Ammon's horn (tissue), 1 donor: ENCODE data around the gene TIAM2.
"Not testable (repeated sequence)": the region's sequence is repeated elsewhere in the genome, so short reads cannot be mapped to it uniquely, and the experiment has no call there.

ENCODE experiments used
- DNase-seq: peaks from one replicate; pipeline ENCODE4 v3.0.0-alpha.2; 2016; ENCODE audit warnings: low spot score

The TIAM2 gene

DNA sequence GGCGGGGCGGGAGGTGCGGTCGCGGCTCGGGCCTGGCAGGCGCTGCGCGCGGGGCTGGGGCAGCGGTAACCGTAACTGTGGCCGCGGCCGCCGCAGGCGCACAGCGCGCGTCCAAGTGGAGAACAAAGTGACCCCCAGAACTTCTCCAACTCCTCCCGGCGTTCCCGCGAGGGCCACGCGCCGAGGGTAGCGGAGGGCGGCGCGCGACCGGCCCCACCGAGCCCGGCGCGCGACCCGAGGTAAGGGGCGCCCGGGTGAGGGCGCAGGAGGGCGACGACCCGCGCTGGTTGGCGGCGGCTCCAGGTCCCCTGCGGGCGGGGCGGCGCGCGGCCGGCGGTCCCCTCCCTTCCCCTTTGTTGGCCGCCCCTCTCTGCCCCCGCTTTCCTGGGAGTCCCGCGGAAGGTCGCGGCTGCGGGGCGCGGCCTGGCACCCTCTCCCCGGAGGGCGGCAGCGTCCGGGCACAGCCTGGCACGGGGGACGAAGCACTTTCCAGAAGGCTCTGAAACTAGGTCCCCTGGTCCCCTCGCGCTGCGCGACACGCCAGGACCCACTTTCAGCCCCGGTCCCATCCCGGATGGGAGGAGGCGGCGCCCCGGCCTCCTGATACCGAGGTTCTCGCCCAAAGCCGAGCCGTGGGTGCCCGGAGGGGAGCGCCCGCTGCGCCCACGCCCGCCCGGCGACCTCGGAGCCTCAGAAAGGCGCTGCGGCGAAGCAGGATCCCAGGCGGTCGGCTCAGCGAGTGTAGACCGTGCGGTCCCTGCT lies at the start of gene TIAM2:
TIAM2 (plus strand) TSS at position 62 of the 762 bp plus-strand sequence. CDS start 133,909 bp downstream, outside the sequence.
- DNase-seq: no peak

DNA sequence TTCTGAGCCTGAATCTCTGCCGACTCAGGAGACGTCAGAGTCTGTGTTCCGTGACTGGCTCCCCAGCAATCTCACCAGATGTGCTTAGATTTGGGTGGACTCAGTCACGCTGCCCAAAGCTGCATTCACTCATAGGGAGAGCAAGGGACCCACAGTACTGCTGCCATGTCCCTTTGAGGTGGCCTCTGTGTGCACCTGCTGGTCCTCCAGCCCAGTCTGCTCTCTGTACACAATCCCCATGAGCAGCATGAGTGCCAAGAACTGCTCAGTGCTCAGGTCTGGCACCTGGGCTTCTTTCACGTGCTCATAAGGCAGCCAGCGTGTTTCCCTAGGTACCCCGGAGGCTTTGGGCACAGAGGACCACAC lies 44.2 kb upstream of the TIAM2 start:
- DNase-seq: no peak

DNA sequence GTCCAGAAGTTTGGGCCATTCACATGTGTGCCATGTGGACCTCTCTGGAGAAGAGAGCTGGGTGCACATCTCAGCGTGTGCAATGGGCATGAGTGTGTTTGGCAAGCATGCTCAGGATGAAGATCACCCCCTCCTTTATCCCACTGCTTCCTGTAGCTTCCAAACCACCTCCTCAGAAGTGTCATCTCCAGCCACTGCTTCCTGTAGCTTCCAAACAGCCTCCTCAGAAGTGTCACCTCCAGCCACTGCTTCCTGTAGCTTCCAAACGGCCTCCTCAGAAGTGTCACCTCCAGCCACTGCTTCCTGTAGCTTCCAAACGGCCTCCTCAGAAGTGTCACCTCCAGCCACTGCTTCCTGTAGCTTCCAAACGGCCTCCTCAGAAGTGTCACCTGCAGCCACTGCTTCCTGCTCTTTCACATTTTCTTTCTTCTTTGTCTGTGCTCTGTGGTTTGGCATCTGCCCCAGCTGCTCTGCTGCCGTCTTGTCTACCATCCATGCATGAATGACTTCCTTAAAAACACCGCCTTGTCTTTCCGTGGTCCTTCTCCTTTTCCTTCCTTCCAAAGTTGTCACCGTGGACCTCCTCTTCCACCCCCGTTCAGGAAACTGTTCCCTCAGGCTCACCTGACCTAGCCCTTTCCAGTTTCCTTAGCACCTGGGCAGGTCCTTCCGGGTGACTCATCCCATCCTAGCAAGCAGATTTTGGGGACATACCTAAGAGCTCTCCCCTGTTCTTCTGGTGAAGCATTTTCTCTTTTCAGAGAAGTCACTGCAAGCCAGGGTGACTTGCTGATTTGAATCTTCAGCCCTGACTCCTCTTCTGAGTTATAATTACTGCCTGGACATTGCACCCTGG lies 43.5 kb upstream of the TIAM2 start:
- no peak for DNase-seq

DNA sequence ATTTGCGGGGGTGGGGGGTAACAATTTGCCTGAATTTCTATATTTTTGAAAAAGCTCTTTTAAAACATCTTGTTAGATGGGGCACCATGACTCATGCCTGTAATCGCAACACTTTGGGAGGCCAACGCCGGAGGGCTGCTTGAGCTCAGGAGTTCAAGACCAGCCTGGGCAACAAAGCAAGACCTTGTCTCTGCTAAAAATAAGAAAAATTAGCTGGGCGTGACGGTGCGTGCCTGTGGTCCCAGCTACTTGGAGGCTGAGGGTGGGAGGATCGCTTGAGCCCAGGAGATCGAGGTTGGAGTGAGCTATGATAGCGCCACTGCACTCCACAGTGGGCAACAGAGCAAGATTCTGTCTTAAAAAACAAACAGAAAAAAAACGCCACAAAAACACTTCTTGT lies 41.5 kb upstream of the TIAM2 start:
- DNase-seq: no peak

DNA sequence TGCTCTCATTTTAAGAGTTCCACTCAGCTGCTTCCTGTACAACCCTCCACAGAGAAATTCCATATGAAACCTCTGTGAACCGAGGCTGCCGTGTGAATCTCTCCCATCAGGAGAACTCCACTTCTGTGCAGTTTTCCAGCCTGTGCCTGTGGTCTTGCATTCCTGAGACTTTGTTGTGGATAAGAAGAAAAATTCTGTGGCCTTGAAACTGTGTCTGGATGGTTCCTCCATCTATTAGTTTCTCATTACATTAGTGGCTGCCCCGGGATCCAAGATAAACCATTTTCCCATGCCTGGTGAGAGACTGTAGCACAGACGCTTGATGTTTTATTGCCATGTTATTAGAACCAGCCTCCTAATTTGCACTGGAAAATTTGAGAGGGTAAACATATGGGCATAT lies 40.8 kb upstream of the TIAM2 start:
- no peak for DNase-seq

DNA sequence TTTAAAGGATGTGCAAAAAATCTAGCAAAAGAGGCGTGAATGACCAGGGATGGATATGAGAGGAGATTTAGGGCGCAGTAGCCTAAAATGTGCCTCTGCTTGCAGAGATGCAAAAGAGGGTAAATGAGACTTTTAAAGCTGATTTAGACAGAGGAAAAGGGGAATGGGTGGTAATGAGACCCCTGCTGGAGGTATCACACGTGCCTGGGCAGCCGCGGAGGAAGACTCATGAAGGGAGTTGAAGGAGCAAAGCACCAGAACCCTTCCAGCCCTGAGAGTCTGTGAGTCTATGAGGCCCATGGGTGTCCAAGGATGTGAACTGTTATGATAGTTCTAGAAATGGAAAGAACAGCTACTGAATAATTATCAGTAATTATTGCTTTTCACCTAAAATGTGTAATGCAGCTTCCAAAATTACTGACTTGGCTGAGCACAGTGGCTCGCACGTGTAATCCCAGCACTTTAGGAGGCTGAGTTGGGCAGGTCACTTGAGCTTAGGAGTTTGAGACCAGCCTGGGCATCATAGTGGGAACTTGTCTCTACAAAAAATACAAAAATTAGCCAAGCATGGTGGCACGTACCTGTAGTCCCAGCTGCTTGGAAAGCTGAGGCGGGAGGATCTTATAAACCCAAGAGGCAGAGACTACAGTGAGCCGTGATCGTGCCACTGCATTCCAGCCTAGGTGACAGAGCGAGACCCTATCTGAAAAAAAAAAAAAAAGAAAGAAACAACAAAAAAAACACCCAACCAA lies 38.2 kb upstream of the TIAM2 start:
- DNase-seq: no peak

DNA sequence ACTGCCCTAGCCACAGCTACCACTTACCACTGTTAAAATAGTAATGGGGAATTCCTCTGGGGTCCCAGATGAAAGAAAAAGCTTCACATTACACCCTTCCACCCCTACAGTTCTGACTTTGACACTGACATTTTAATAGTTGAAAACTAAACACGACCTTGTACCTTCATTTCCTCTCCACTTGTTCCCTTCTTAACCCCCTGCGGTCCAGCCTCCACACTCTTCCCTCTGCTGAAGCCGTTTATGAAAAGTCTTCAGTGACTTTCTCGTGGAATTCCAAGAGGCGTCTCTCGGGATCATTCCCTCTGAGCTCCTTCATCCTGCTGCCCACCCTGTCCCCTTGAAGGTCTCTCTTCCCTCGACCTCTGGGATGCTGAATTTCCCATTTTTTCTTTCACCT lies 36.6 kb upstream of the TIAM2 start:
- no peak for DNase-seq

DNA sequence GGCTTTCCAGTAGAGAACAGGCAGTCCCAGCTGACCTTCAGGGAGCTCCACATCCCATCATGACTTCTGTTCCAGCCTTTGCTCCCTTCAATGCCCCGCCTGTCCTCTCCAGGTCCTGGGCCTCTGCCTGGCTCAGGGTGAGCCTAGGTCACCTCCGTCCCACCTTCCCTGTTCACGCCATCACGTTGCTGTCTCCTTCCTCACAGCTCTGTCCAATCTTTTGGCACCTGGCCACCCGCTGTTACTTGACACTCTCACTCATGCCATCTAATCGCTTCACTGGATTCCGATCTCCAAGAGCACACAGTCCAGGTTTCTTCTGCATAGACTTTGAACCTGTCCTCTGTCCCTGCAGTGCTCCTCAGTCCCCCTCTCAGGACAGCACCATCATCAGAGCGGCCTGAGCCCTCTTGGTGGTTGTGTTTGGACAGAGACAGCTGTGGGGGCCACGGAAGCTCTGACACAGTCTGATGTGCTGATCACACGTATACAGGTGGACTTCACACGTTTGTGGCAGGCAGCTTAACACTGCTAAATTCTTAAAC lies 34.7 kb upstream of the TIAM2 start:
- DNase-seq: no peak

DNA sequence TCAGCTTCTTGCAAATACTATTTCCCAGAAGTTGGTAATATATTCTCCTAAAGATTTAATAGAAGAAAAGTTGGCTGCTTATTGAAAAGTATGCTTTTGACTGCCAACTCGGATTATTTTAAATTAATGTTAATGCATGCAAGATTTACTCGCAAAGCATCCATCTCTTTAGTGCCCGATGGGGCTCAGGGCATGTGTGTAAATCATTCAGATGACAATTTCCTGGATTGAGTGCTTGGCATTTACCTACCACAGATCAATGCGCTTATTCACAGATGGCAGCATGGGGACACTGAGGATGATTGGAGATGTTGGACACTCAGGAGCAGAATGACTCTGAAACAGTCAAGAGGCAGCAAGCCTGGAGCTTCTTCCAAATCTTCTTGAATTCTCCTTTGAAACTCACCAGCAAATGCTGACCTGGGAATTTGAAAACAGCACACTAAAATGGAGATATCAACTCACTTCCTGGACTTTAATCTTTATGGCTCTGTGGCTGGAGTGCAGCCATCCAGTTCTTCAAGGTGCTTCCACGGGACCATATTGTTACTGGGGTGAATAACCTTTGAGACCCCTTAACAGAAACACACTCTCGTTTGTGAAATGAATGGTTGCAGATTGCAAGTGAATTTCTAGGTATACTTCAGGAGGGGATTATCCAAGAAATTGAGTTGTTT lies 34.1 kb upstream of the TIAM2 start:
- DNase-seq: no peak

DNA sequence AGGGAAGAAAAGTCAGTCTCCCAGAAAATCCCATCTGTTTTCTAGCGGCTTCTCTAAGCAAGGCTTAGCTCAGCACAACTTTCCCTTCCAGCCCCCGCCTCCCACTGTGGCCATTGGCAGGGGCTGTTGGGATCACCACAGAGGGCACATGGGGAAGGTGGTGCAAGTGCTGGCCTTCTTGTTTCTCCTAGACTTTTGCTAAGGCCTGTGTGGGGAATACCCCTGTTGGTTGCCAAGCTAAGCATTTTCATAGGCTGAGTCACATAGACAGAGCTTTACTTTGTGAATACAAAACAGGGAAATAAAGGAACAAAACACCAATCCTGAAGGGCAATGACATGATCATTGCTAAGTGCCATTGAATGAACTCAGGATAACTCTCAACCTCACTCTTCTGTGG lies 32.4 kb upstream of the TIAM2 start:
- DNase-seq: no peak

DNA sequence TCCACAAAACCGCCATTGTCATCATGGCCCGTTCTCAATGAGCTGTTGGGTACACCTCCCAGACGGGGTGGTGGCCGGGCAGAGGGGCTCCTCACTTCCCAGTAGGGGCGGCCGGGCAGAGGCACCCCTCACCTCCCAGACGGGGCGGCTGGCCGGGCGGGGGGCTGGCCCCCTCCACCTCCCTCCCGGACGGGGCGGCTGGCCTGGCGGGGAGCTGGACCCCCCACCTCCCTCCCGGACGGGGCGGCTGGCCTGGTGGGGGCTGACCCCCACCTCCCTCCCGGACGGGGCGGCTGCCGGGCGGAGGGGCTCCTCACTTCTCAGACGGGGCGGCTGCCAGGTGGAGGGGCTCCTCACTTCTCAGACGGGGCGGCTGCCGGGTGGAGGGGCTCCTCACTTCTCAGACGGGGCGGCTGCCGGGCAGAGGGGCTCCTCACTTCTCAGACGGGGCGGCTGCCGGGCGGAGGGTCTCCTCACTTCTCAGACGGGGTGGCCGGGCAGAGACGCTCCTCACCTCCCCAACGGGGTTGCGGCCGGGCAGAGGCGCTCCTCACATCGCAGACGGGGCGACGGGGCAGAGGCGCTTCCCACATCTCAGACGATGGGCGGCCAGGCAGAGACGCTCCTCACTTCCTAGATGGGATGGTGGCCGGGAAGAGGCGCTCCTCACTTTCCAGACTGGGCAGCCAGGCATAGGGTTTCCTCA lies 28.9 kb upstream of the TIAM2 start:
- not testable (repeated sequence) for DNase-seq

DNA sequence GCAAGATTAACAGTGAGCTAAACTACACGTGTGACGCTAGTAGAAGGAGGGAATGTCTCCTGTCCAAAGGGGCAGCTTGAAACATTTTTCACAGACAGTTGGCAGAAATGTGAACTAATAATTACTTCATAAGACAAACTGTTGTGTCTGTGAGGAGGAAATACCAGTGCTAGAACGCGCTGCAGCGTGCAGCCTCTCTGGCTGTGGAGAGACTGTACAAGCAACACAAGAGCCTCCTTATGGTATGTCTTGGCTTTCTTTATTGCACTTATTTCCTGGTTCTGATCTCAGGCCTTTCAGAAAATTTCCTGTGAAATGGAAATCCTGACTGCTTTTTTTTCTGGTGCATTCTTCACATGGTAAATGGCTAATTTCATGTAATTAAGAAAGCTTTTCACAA lies 25.3 kb upstream of the TIAM2 start:
- DNase-seq: no peak

DNA sequence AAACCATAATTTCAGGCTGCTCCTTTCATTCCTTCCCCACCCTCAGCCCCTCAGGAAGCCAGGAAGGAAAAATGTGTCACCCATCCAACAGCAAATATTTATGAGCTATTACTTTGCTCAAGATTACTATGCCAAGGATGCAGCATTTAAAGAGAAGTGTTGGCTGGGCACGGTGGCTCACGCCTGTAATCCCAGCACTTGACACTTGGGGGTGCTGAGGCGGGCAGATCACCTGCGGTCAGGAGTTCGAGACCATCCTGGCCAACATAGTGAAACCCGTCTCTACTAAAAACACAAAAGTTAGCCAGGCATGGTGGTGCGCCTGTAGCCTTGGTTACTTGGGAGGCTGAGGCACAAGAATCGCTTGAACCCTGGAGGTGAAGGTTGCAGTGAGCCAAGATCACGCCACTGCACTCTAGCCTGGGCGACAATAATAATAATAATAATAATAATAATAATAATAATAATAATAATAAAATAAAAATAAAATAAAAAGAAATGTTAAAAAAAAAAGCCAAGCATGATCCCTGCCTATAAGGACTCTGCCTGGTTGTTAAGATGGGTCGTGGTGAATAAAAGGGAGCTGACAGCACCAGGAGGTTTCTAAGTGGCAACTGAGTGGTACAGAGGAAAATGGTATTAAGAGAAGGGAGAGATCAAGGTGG lies 20.5 kb upstream of the TIAM2 start:
- DNase-seq: no peak

DNA sequence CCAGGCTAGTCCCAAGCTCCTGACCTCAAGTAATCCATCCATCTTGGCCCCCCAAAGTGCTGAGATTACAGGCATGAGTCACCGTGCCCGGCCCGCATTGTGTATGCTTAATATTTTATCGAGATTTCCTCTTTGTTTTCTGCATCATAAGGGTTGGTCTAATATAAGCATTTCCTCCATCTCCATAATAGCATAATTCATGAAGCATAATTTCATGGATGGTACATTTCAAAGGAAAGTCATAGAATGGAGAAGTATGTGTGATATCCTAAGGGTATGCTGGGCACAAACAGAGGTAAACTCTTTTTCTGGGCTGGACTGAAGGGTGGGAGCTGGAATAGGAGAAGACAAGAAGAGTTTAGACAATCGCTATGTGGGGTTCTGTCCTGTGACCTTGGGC lies 17.5 kb upstream of the TIAM2 start:
- DNase-seq: no peak

DNA sequence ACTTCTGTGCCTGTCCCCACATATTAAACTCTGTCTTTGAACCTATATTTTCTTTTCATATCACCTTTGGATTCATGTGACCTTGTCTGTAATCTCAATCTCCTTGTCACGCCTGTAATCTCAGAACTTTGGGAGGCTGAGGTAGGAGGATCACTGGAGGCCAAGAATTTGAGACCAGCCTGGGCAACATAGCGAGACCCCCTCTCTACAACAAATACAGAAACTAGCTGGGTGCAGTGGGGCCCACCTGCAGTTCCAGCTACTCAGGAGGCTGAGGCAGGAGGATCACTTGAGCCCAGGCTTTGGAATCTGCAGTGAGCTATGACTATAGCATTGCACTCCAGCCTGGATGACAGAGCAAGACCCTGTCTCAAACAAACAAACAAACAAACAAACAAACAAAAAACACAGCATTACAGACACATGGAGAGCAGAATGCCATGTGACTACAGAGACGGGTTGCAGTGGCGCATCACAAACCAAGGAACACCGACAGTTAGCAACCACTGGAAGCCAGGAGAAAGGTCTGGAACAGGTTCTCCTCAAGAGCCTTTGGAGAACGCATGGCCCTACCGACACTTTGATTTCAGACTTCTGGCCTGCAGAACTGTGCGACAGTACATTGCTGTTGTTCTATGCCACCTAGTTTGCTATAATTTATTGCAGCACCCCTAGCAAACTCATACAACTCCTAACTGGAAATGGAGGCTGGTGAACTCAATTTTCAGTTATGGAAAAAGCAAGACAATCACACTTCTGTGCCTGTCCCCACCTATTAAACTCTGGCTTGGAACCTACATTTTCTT lies 14.6 kb upstream of the TIAM2 start:
- no peak for DNase-seq

DNA sequence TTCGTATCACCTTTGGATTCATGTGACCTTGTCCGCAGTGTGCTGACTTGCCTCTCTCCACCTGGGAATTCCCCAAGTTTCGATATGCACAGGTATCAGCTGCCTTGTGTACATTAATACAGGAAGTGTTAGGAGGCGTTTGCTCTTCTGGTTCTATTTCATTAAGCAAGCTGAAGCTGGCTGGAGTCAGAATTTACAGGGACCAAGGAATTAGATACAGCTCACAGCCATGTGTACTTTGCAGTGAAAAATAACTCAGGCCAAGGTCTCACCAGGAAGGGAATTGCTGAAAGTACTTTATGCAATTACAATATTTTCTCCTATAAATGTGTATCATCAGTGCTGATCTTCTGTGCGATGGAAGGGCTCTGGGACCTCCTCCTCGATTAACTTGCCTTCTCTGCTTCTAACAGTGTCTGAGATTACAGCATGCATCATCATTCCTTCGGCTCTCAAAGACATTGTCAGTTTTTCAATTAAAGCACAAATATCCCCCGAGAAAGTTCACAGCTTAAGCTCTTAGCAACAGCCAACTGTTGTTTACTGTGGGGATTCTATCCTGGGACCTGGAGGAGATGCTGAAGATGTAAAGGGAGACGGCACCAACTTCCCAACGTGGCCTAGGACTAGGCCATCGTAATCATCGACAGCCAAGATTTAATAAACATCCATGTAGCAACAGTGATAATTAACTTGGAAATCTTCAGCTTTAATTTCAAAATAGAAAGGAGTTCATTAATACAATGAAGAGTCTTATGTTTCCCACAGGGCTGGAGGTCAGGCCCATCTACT lies 13.8 kb upstream of the TIAM2 start:
- DNase-seq: no peak

DNA sequence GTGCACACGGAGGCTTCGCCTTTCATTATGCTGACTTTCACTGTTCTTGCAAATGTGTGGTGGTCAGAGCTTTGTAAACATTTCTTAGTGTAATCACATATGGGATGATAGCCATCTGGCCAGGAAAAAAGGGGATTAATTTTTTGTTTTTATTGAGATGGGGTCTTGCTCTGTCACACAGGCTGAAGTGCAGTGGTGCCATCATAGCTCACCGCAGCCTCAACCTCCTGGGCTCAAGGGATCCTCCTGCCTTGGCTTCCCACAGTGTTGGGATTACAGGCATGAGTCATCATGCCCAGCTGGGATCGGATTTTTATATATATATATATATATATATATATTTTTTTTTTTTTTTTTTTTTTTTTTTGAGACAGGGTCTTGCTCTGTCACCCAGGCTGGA lies 11.0 kb upstream of the TIAM2 start:
- DNase-seq: no peak

DNA sequence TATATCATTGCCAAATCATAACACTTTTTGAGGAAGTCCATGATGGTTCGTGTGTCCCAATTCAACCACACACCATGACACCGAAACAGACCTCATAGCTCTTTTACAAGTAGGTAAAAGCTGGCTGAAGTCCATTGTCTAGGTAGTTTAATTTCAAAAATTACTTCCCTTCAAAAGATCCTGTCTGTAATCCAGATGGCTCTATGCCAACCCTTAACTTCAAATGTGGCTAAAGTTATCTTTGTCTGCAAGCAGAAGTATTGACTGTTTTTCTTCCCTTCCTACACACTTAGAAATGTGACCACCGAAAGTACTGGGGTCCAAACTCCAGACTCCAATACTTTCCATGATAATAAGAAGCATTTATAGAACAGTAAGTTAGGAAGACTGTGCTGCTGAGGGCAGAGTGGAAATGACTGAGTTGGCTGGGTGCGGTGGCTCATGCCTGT lies 8.3 kb upstream of the TIAM2 start:
- no peak for DNase-seq

DNA sequence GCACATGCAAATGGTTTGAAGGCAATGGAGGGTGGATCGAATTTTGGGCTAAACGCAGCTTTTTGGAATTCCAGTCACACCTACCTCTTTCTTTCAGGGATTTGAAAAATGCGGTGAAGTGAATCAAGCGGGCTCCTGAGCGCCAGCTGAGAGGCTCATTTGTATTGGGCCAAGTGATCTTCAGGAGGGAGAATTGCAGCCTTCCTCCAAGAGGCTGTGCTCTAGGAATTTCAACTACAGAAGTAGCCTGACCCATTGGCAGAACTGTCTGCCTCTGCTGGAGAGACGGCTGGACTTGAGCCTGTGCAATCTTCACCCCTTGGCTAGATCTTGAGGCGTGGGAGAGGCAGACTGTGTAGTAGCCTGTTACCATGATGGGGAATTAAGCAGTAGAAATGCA lies 5.7 kb upstream of the TIAM2 start:
- peak; percentile 43 for DNase-seq
